H1 (cell line): ENCODE measurements around the gene MVD. TPM values are rescaled to one million over a fixed set of nuclear protein-coding genes. Genes with fewer than 3 reads are reported as not detected.

ENCODE experiments used
- CTCF ChIA-PET: fragments of 300-600 bp; sonication (Branson Sonifier 250); formaldehyde crosslinking; loops from one replicate; lab custom pipeline; 2021; ENCODE audit not compliant: partially characterized antibody; lab: Charles Lee
- POLR2A ChIA-PET: fragments of 300-600 bp; sonication (Branson Sonifier 250); formaldehyde crosslinking; loops from one replicate; lab custom pipeline; 2021; ENCODE audit warnings: inconsistent platforms; ENCODE audit not compliant: partially characterized antibody; lab: Charles Lee
- DNase-seq, 2 experiments: peaks; one replicate each; pipeline versions ENCODE4 v3.0.0 to v3.0.0-alpha.2; 2010 to 2022; ENCODE audit warnings: low spot score in 2 of 2, low read depth in 1 of 2, mixed read lengths in 1 of 2
- FAIRE-seq: peaks from 2 replicates; lab custom pipeline; 2011; peaks lifted over from hg19 to GRCh38; lab: Jason Lieb, UNC
- H2AFZ ChIP-seq: 2 replicates; pipeline ENCODE4 v1.8.1; 2012; ENCODE audit warnings: low read length, inconsistent platforms
- H2AK5ac ChIP-seq: 2 replicates; pipeline ENCODE4 v1.6.1; 2013; ENCODE audit warnings: low read depth, low read length
- H2BK120ac ChIP-seq: replicated peaks from 2 replicates; pipeline ENCODE3; 2013; ENCODE audit warnings: low read depth, low read length, inconsistent platforms
- H2BK12ac ChIP-seq: 2 replicates; pipeline ENCODE4 v1.6.1; 2013; ENCODE audit warnings: low read depth, low read length
- H2BK15ac ChIP-seq: 2 replicates; pipeline ENCODE4 v1.6.1; 2013; ENCODE audit warnings: low read length
- H2BK20ac ChIP-seq: 2 replicates; pipeline ENCODE4 v1.6.1; 2013; ENCODE audit warnings: low read length
- H2BK5ac ChIP-seq: 2 replicates; pipeline ENCODE4 v1.6.1; 2013; ENCODE audit warnings: low read depth, low read length
- H3K14ac ChIP-seq: 2 replicates; pipeline ENCODE4 v1.6.1; 2013; ENCODE audit warnings: inconsistent platforms; ENCODE audit not compliant: insufficient read length
- H3K18ac ChIP-seq: 2 replicates; pipeline ENCODE4 v1.6.1; 2013; ENCODE audit warnings: low read length; ENCODE audit errors: extremely low read depth
- H3K23ac ChIP-seq: 2 replicates; pipeline ENCODE4 v1.6.1; 2013; ENCODE audit warnings: inconsistent platforms; ENCODE audit not compliant: insufficient read length
- H3K23me2 ChIP-seq: 2 replicates; pipeline ENCODE4 v1.6.1; 2013; ENCODE audit warnings: low read depth, low read length
- H3K27ac ChIP-seq: 2 replicates; pipeline ENCODE4 v1.6.1; 2011; ENCODE audit warnings: low read depth, low read length, inconsistent platforms
- H3K27me3 ChIP-seq, 4 experiments: replicated peaks in 1 of 4; 1 replicate in 1 of 4; 2 replicates in 3 of 4; pipeline versions ENCODE4 v1.6.1 to v1.8.1; 2011 to 2013; ENCODE audit warnings: low read length in 3 of 4, mild to moderate bottlenecking in 3 of 4, inconsistent platforms in 2 of 4, mixed read lengths in 2 of 4, moderate library complexity in 1 of 4; ENCODE audit not compliant: control insufficient read depth in 3 of 4, insufficient read depth in 3 of 4; ENCODE audit errors: extremely low read depth in 1 of 4
- H3K36me3 ChIP-seq, 4 experiments: 2 replicates each; pipeline versions ENCODE4 v1.6.1 to v1.8.1; 2011 to 2013; ENCODE audit warnings: mild to moderate bottlenecking in 4 of 4, low read length in 3 of 4, moderate library complexity in 2 of 4, control low read depth in 1 of 4, inconsistent platforms in 1 of 4; ENCODE audit not compliant: insufficient read depth in 4 of 4, control insufficient read depth in 2 of 4
- H3K4ac ChIP-seq: replicated peaks from 2 replicates; pipeline ENCODE3; 2013; ENCODE audit warnings: low read length, low read depth, mixed read lengths, inconsistent platforms; ENCODE audit not compliant: insufficient read length
- H3K4me1 ChIP-seq, 4 experiments: replicated peaks in 1 of 4; 1 replicate in 1 of 4; 2 replicates in 3 of 4; pipeline versions ENCODE4 v1.6.1 to v1.8.1; 2011 to 2013; ENCODE audit warnings: low read length in 3 of 4, inconsistent platforms in 2 of 4, mixed read lengths in 1 of 4; ENCODE audit not compliant: insufficient read depth in 4 of 4, control insufficient read depth in 3 of 4
- H3K4me2 ChIP-seq, 2 experiments: 2 replicates each; pipeline versions ENCODE4 v1.6.1 to v1.8.1; 2011 to 2013; ENCODE audit warnings: low read depth in 2 of 2, low read length in 2 of 2, control low read depth in 1 of 2, inconsistent platforms in 1 of 2, mild to moderate bottlenecking in 1 of 2; ENCODE audit not compliant: insufficient read depth in 1 of 2
- H3K4me3 ChIP-seq, 4 experiments: fragments of 200-600, 300-600 bp in 1 of 4; sonication (generic), shearing (Covaris generic), sonication (Bioruptor Twin) in 1 of 4; 2 replicates each; pipeline versions ENCODE4 v1.5.1 to v1.8.1; 2011 to 2016; ENCODE audit warnings: low read length in 4 of 4, low read depth in 3 of 4, control low read depth in 2 of 4, inconsistent platforms in 2 of 4, mild to moderate bottlenecking in 2 of 4, mixed read lengths in 1 of 4, moderate library complexity in 1 of 4; ENCODE audit not compliant: insufficient read depth in 2 of 4; ENCODE audit errors: extremely low read depth in 1 of 4
- H3K56ac ChIP-seq: replicated peaks from 2 replicates; pipeline ENCODE3; 2013; ENCODE audit warnings: low read depth, mild to moderate bottlenecking, mixed read lengths, low read length, inconsistent platforms; ENCODE audit not compliant: insufficient read length
- H3K79me1 ChIP-seq: 2 replicates; pipeline ENCODE4 v1.6.1; 2013; ENCODE audit warnings: low read depth, low read length, control low read depth
- H3K79me2 ChIP-seq, 2 experiments: 2 replicates each; pipeline versions ENCODE4 v1.6.1 to v1.8.1; 2012 to 2013; ENCODE audit warnings: low read length in 2 of 2, mild to moderate bottlenecking in 2 of 2, inconsistent platforms in 1 of 2; ENCODE audit not compliant: insufficient read depth in 2 of 2, control insufficient read depth in 1 of 2
- H3K9ac ChIP-seq, 4 experiments: replicated peaks in 1 of 4; 1 replicate in 1 of 4; 2 replicates in 3 of 4; pipeline versions ENCODE4 v1.6.1 to v1.8.1; 2011 to 2013; ENCODE audit warnings: low read depth in 3 of 4, low read length in 3 of 4, control low read depth in 2 of 4, mild to moderate bottlenecking in 2 of 4, moderate library complexity in 2 of 4, inconsistent platforms in 1 of 4; ENCODE audit errors: extremely low read depth in 1 of 4
- H3K9me3 ChIP-seq, 2 experiments: 2 replicates each; pipeline versions ENCODE4 v1.6.1 to v1.8.1; 2012 to 2013; ENCODE audit warnings: mild to moderate bottlenecking in 2 of 2, moderate library complexity in 2 of 2, control low read depth in 1 of 2, inconsistent platforms in 1 of 2, low read depth in 1 of 2, low read length in 1 of 2, mixed read lengths in 1 of 2; ENCODE audit not compliant: insufficient read depth in 2 of 2
- H4K20me1 ChIP-seq, 2 experiments: replicated peaks in 1 of 2; 2 replicates each; pipeline versions ENCODE3 to v1.8.1; 2011 to 2013; ENCODE audit warnings: inconsistent platforms in 2 of 2, low read length in 2 of 2, mild to moderate bottlenecking in 1 of 2; ENCODE audit not compliant: insufficient read depth in 2 of 2, control insufficient read depth in 1 of 2
- H4K5ac ChIP-seq: 2 replicates; pipeline ENCODE4 v1.6.1; 2013; ENCODE audit warnings: low read length, low read depth, mixed read lengths, inconsistent platforms; ENCODE audit not compliant: insufficient read length
- H4K8ac ChIP-seq: 2 replicates; pipeline ENCODE4 v1.8.0; 2013; ENCODE audit warnings: mild to moderate bottlenecking, moderate library complexity, low read length, inconsistent platforms; ENCODE audit not compliant: insufficient read depth; ENCODE audit errors: extremely low read depth
- H4K91ac ChIP-seq: replicated peaks from 2 replicates; pipeline ENCODE3; 2013; ENCODE audit warnings: low read length, mixed read lengths, inconsistent platforms; ENCODE audit not compliant: insufficient read length
- ATF2 ChIP-seq: IDR thresholded peaks from 2 replicates; pipeline ENCODE4 v1.6.1; 2012; ENCODE audit warnings: low read length, inconsistent platforms
- CBX5 ChIP-seq: fragments of 300-800, 300-1000 bp; sonication (generic); IDR thresholded peaks from 2 replicates; pipeline ENCODE4 v1.7.1; 2016; ENCODE audit warnings: antibody characterized with exemption, low read length, low read depth
- FOSL1 ChIP-seq: IDR thresholded peaks from 2 replicates; pipeline ENCODE4 v1.6.1; 2011; ENCODE audit warnings: mild to moderate bottlenecking, low read depth, low read length, moderate library complexity; ENCODE audit not compliant: insufficient read depth
- GABPA ChIP-seq: IDR thresholded peaks from 2 replicates; pipeline ENCODE4 v1.6.1; 2011; ENCODE audit warnings: mild to moderate bottlenecking, low read length, moderate library complexity, borderline replicate concordance; ENCODE audit not compliant: insufficient read depth
- JUN ChIP-seq: IDR thresholded peaks from 2 replicates; pipeline ENCODE4 v1.6.1; 2011; ENCODE audit warnings: low read depth, mild to moderate bottlenecking, improper control_type of control experiment, low read length
- POLR2A ChIP-seq, 2 experiments: IDR thresholded peaks; 1 replicate in 1 of 2; 2 replicates in 1 of 2; pipeline ENCODE4 v1.6.1; 2011; ENCODE audit warnings: low read depth in 2 of 2, low read length in 2 of 2, mild to moderate bottlenecking in 2 of 2; ENCODE audit errors: control extremely low read depth in 1 of 2
- RFX5 ChIP-seq: IDR thresholded peaks from 2 replicates; pipeline ENCODE4 v1.6.1; 2011; ENCODE audit warnings: low read depth, low read length, improper control_type of control experiment, borderline replicate concordance
- SIRT6 ChIP-seq: IDR thresholded peaks from one replicate; pipeline ENCODE4 v1.7.1; 2012; ENCODE audit warnings: low read length, inconsistent platforms
- TEAD4 ChIP-seq: IDR thresholded peaks from 2 replicates; pipeline ENCODE4 v1.6.1; 2012; ENCODE audit warnings: low read depth, low read length, inconsistent platforms, mixed read lengths
- YY1 ChIP-seq: IDR thresholded peaks from 2 replicates; pipeline ENCODE4 v1.6.1; 2011; ENCODE audit warnings: low read depth, mild to moderate bottlenecking, low read length
- WGBS, 2 experiments: shearing (Covaris generic) in 1 of 2; methylation state at CpG; one replicate each; pipeline versions ENCODE4 v1.1.6 to v1.1.7; 2013 to 2015; ENCODE audit warnings: low lambda C conversion rate in 2 of 2, mixed read lengths in 2 of 2, inconsistent platforms in 1 of 2, low coverage in 1 of 2, missing lambda C conversion rate in 1 of 2; ENCODE audit not compliant: insufficient replicate concordance in 2 of 2, insufficient coverage in 1 of 2, insufficient read length in 1 of 2; ENCODE audit errors: extremely low coverage in 1 of 2, missing lambda C conversion rate in 1 of 2; 5-methylcytosine and 5-hydroxymethylcytosine counted together
- polyA plus RNA-seq, 7 experiments: library from polyadenylated mRNA; depleted of rRNA in 3 of 7; stranded (reverse) in 5 of 7; unstranded in 2 of 7; fragments of >200 nt in 5 of 7; fragments of 200-250 nt in 2 of 7; gene quantifications; 1 replicate in 5 of 7; 2 replicates in 1 of 7; 4 replicates in 1 of 7; pipeline versions ENCODE4 v1.2.1 to v1.2.3, GENCODE V29; 2011 to 2013; ENCODE audit warnings: missing spikeins in 2 of 7, mixed read lengths in 2 of 7
- total RNA-seq: library from RNA; stranded (reverse); fragmentation: NEBNext Ultra II Directional; extraction: Animal tissue kit (Norgen Biotek cat#: 25700); gene quantifications from 2 replicates; pipeline ENCODE4 v1.2.1, GENCODE V29; 2021

Gene MVD
- total and polyA plus RNA-seq, 2 of the 8 experiments (the other 6 are each of a cell fraction or from before 2014, with no cell fraction given) = 47.2 to 77.3 TPM

GRCh38 chr16:88700636-88701482 is 38.0 kb upstream of the MVD start:
- Histone ChIP-seq H4K8ac (peak overlapping the region; percentile 47; the same call in 1 of the 2 replicates), H4K20me1 (peaks cover 2 to 4% of the 10 kb centered on the region in 2 experiments), H3K79me2 (peaks cover 0 to 17% of the 10 kb centered on the region in 2 experiments; a peak in 2 of 4 replicates), H2BK12ac (no peak overlapping the region), H3K14ac (no peak overlapping the region), H3K9ac (no peak overlapping the region), H2BK5ac (no peak overlapping the region), H3K27me3 (no peaks in the 10 kb centered on the region), H4K5ac (no peak overlapping the region), H3K18ac (no peak overlapping the region), H3K4me2 (no peak overlapping the region), H4K91ac (no peak overlapping the region), H3K23me2 (peaks cover 8% of the 10 kb centered on the region; the same call in 1 of the 2 replicates), H2BK120ac (no peak overlapping the region), H2AK5ac (no peak overlapping the region), H3K56ac (no peak overlapping the region), H3K79me1 (peaks cover 7% of the 10 kb centered on the region; the same call in 1 of the 2 replicates), H3K4me1 (peaks cover 0 to 6% (median 3%) of the 10 kb centered on the region in 4 experiments; a peak in 3 of 7 replicates), H3K4me3 (no peak overlapping the region), H2BK20ac (no peak overlapping the region), H2BK15ac (no peak overlapping the region), H3K4ac (no peak overlapping the region), H2AFZ (no peak overlapping the region), H3K36me3 (peaks cover 0 to 15% (median 4%) of the 10 kb centered on the region in 4 experiments; a peak in 4 of 8 replicates), H3K9me3 (no peaks in the 10 kb centered on the region), H3K27ac (no peak overlapping the region), H3K23ac (no peak overlapping the region)
- no peak for DNase-seq
- FAIRE-seq = no peak
- WGBS, 2 experiments = 85% methylated on average over 37 of the region's 42 CpGs; no CpG with 5 or more reads in 1 of the 2 experiments
- ChIA-PET POLR2A (interaction anchor here (1.0 to 1.2 kb wide), 4 partner anchors 15 to 60 kb away, joined by 3 read pairs; partner anchors contain the start of gene MVD), CTCF (interaction anchor here (0.9 to 2.2 kb wide), 6 partner anchors 13 to 1172 kb away, joined by 3 to 7 read pairs (median 6); partner anchors contain the start of gene TCF25)
- TF ChIP-seq RFX5 (no peak), TEAD4 (no peak), YY1 (no peak), POLR2A (IDR thresholded peaks at IDR 0.05; ENCODE audit: control extremely low read depth in 1 of 2, low read depth in 2 of 2, low read length in 2 of 2) (no peak), JUN (no peak), FOSL1 (no peak), CBX5 (no peak), ATF2 (no peak), GABPA (no peak), SIRT6 (no peak)
